ENCODE measurements around the gene POLR1E.

Gene POLR1E

DNA sequence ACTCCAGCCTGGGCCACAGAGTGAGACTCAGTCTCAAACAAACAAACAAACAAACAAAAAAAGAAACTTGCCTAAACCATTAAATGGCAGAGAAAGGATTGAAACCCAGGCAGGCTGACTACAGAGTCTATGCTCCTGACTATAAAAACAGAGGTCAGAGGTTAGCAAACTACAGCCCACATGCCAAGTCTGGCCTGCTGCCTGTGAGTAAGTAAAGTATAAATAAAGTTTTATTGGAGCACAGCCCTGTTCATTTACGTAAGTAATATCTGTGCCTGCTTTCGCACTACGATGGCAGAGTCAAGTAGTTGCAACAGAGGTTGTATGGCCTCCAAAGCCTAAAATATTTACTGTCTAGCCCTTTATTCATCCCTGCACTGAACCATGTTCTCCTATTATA, 11.6 kb downstream of the POLR1E start:
- no peak overlapping the region for H3K4me3 ChIP-seq (replicated peaks; ENCODE audit: insufficient read depth, low read length)
- TF ChIP-seq GABPA (IDR thresholded peaks at IDR 0.05; ENCODE audit: low read depth) = no peak
- TF ChIP-seq, protein P1, sequence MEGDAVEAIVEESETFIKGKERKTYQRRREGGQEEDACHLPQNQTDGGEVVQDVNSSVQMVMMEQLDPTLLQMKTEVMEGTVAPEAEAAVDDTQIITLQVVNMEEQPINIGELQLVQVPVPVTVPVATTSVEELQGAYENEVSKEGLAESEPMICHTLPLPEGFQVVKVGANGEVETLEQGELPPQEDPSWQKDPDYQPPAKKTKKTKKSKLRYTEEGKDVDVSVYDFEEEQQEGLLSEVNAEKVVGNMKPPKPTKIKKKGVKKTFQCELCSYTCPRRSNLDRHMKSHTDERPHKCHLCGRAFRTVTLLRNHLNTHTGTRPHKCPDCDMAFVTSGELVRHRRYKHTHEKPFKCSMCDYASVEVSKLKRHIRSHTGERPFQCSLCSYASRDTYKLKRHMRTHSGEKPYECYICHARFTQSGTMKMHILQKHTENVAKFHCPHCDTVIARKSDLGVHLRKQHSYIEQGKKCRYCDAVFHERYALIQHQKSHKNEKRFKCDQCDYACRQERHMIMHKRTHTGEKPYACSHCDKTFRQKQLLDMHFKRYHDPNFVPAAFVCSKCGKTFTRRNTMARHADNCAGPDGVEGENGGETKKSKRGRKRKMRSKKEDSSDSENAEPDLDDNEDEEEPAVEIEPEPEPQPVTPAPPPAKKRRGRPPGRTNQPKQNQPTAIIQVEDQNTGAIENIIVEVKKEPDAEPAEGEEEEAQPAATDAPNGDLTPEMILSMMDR (IDR thresholded peaks at IDR 0.05; ENCODE audit: insufficient read depth, low read length) = no peak
- no peak for TF ChIP-seq SPI1 (IDR thresholded peaks at IDR 0.05; ENCODE audit: borderline replicate concordance, low read depth)
- TF ChIP-seq, protein P2, sequence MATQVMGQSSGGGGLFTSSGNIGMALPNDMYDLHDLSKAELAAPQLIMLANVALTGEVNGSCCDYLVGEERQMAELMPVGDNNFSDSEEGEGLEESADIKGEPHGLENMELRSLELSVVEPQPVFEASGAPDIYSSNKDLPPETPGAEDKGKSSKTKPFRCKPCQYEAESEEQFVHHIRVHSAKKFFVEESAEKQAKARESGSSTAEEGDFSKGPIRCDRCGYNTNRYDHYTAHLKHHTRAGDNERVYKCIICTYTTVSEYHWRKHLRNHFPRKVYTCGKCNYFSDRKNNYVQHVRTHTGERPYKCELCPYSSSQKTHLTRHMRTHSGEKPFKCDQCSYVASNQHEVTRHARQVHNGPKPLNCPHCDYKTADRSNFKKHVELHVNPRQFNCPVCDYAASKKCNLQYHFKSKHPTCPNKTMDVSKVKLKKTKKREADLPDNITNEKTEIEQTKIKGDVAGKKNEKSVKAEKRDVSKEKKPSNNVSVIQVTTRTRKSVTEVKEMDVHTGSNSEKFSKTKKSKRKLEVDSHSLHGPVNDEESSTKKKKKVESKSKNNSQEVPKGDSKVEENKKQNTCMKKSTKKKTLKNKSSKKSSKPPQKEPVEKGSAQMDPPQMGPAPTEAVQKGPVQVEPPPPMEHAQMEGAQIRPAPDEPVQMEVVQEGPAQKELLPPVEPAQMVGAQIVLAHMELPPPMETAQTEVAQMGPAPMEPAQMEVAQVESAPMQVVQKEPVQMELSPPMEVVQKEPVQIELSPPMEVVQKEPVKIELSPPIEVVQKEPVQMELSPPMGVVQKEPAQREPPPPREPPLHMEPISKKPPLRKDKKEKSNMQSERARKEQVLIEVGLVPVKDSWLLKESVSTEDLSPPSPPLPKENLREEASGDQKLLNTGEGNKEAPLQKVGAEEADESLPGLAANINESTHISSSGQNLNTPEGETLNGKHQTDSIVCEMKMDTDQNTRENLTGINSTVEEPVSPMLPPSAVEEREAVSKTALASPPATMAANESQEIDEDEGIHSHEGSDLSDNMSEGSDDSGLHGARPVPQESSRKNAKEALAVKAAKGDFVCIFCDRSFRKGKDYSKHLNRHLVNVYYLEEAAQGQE (IDR thresholded peaks at IDR 0.05; ENCODE audit: insufficient replicate concordance, low read depth) = no peak
- no peak for TF ChIP-seq POLR2AphosphoS5 (IDR thresholded peaks at IDR 0.05; ENCODE audit: low read depth)
- no peaks in the 10 kb centered on the region for H3K27me3 ChIP-seq (ENCODE audit: insufficient read depth, poor library complexity, severe bottlenecking)
- DNase-seq (ENCODE audit: low read depth in 1 of 2, low spot score in 1 of 2) = no peak
- H3K27ac ChIP-seq (replicated peaks) = no peak overlapping the region

DNA sequence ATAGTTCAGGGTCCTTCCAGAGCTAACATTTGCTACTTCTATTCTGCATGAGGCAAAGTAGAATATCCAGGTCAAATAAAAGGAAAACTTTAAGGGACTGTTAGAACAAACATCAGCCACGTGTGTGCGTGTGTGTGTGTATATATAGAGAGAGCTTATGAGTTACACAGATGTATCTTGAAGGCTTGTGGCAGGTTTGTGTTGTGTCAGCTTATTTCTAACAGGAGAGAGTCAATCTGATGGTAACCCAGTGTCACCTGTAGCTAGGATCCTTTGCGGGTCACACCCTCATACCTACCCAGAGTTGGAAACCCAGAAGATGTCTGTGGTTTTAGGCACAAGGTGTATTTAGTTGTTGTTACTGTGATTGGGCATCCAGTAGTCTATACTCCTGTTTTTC, 12.7 kb downstream of the POLR1E start:
- no peaks in the 10 kb centered on the region for H3K27me3 ChIP-seq (ENCODE audit: insufficient read depth, poor library complexity, severe bottlenecking)
- no peak overlapping the region for H3K4me3 ChIP-seq (replicated peaks; ENCODE audit: insufficient read depth, low read length)
- no peak overlapping the region for H3K27ac ChIP-seq (replicated peaks)
- no peak for DNase-seq (ENCODE audit: low read depth in 1 of 2, low spot score in 1 of 2)
- TF ChIP-seq SPI1 (IDR thresholded peaks at IDR 0.05; ENCODE audit: borderline replicate concordance, low read depth) (no peak), GABPA (IDR thresholded peaks at IDR 0.05; ENCODE audit: low read depth) (no peak)

DNA sequence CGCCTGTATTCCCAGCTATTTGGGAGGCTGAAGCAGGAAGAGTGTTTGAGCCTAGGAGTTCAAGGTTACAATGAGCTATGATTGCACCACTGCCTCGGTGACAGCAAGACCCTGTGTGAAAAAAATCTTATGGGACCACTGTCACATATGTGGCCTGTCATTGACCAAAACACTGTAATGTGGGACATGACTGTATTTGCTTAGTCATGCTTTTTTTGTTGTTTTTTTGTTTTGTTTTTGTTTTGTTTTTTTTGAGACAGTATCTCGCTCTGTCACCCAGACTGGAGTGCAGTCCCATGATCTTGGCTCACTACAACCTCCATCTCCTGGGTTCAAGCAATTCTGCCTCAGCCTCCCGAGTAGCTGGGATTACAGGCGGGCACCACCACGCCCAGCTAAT, 13.5 kb downstream of the POLR1E start:
- no peaks in the 10 kb centered on the region for H3K27me3 ChIP-seq (ENCODE audit: insufficient read depth, poor library complexity, severe bottlenecking)
- no peak overlapping the region for H3K4me3 ChIP-seq (replicated peaks; ENCODE audit: insufficient read depth, low read length)
- TF ChIP-seq POLR2AphosphoS5 (IDR thresholded peaks at IDR 0.05; ENCODE audit: low read depth) = no peak
- TF ChIP-seq, protein P1 (IDR thresholded peaks at IDR 0.05; ENCODE audit: insufficient read depth, low read length) = no peak
- TF ChIP-seq, protein P2 (IDR thresholded peaks at IDR 0.05; ENCODE audit: insufficient replicate concordance, low read depth) = no peak
- DNase-seq (ENCODE audit: low read depth in 1 of 2, low spot score in 1 of 2) = no peak
- H3K27ac ChIP-seq (replicated peaks) = no peak overlapping the region

DNA sequence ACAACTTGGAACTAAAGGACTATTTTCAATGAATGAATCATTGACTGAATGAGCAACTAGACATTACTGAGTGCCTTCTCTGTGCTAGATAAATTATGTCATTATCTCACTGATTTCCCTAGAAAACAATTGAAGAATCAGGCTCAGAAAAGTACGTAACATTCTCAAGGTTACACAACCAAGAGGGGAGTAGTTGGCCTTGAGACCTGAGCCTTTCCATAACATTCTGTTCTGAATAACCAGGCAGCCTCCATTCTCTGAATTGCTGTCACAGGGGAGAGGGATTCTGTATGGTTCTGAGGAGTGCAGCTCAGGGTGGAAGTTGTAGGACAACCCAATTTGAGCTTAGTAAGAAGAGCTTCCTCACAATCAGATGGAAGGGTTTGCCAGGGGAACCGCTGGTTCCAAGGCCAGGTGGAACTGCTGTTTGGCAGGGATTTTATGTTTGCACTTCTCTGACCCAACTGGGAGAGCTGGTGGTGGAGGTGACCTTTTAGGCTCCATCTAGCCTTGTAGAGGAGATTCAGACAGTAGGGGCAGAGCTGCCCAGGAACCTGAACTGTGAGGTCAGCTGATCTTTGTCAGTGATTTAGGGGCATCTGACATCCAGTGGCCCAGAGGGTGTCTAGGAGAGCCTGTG, 16.3 kb downstream of the POLR1E start:
- Histone ChIP-seq H3K27ac (replicated peaks) (no peak overlapping the region), H3K27me3 (ENCODE audit: insufficient read depth, poor library complexity, severe bottlenecking) (no peaks in the 10 kb centered on the region), H3K4me3 (replicated peaks; ENCODE audit: insufficient read depth, low read length) (no peak overlapping the region)
- TF ChIP-seq, protein P1 (IDR thresholded peaks at IDR 0.05; ENCODE audit: insufficient read depth, low read length) = no peak
- no peak for TF ChIP-seq SPI1 (IDR thresholded peaks at IDR 0.05; ENCODE audit: borderline replicate concordance, low read depth)
- no peak for DNase-seq (ENCODE audit: low read depth in 1 of 2, low spot score in 1 of 2)

All from HL-60 (cell line).